Dendritic cell treated with granulocyte-macrophage colony-stimulating factor and Interleukin-4, amounts not matched to agents 40 ng/mL and 50 ng/mL, for 4 days (primary cell): ENCODE results near the gene TTC5.
A peak's percentile ranks its signal among the peaks of the same experiment; 100 is the strongest.
"Not testable (repeated sequence)": the region's sequence is repeated elsewhere in the genome, so short reads cannot be mapped to it uniquely, and the experiment has no call there.

Source experiments
- H3K27ac Mint-ChIP-seq: one replicate; pipeline ENCODE4 v1.8.0; 2022; ENCODE audit warnings: mild to moderate bottlenecking, mixed read lengths
- H3K27me3 Mint-ChIP-seq: one replicate; pipeline ENCODE4 v1.8.0; 2022; ENCODE audit warnings: mild to moderate bottlenecking, mixed read lengths
- H3K36me3 Mint-ChIP-seq: one replicate; pipeline ENCODE4 v1.8.0; 2022; ENCODE audit warnings: low read depth, mixed read lengths
- H3K4me1 Mint-ChIP-seq: one replicate; pipeline ENCODE4 v1.8.0; 2022; ENCODE audit warnings: low read depth, mixed read lengths
- H3K4me3 Mint-ChIP-seq: one replicate; pipeline ENCODE4 v1.8.0; 2022; ENCODE audit warnings: mild to moderate bottlenecking, moderate library complexity, mixed read lengths
- H3K9me3 Mint-ChIP-seq: one replicate; pipeline ENCODE4 v1.8.0; 2022; ENCODE audit warnings: mixed read lengths
- intact Hi-C: fragments of 100-400 bp; cut with micrococcal nuclease; formaldehyde crosslinking; loops from one replicate; pipeline ENCODE4 v1.15.0; 2022

Gene TTC5

DNA sequence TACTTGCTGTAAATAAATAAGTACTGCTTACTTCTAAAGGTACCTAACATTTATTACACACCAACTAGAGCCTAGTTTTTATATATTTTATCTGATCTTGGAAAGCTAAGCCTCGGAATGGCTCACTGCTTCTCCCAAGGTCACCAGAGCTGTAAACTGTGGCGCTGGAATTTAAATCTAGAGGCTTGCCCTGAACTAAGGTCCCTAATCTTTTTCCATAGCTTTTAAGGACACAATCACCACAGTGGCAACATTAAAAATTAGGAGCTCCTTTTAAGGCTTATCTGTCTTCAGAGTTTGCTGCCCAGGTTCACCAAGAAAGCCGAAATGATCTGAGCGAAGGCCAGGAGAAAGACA, 26.7 kb upstream of the TTC5 start:
- Mint-ChIP-seq H3K36me3 (peaks cover 7% of the 10 kb centered on the region), H3K9me3 (no peaks in the 10 kb centered on the region), H3K4me1 (peaks cover 23% of the 10 kb centered on the region), H3K27ac (peak overlapping the region; percentile 83), H3K27me3 (no peaks in the 10 kb centered on the region), H3K4me3 (peak overlapping the region; percentile 90)
- intact Hi-C loops: no loop called here

DNA sequence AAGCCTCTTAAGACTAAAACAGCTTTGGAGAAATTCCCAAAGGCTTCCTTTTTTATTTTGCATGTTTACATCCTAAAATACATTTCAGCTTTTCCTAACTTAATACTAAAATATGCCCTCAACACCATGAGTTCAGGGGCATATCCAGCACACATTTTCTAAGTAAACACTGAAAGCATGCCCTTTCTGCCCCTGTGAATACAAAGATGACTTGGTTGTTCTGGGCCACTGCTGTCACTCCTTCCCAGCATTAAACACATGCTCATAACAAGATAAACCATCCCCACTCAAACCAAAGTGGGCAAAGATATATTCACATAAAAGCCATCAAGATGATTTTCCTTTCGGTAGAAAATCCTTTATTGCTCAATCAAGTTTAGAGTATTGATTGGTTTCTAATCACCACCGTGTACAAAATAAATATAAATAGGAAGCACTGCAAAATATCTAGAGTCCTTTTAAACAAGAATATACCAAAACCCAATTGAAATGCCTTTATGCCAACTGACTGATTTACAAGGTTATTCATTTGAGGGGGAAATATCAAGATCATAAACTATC, 25.4 kb upstream of the TTC5 start:
- Mint-ChIP-seq H3K9me3 (no peaks in the 10 kb centered on the region), H3K27ac (peak overlapping the region; percentile 10), H3K27me3 (no peaks in the 10 kb centered on the region), H3K4me1 (peaks cover 25% of the 10 kb centered on the region), H3K4me3 (no peak overlapping the region), H3K36me3 (peaks cover 7% of the 10 kb centered on the region)
- intact Hi-C loops: no loop called here

DNA sequence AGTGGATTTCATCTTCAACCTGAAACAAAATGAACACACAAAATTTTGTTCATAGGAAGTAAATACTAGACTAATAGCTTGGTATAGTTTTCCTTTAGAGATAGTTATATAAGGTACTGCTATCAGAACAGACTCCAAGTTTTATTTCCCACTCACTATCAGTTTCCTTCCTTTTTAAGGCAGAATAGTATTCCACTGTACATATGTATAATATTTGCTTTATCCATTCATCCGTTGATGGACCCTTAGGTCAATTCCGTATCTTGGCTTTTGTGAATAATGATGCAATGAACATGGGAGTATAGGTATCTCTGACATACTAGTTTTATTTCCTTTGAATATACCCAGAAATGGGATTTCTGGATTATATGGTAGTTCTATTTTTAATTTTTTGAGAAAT, 23.6 kb upstream of the TTC5 start:
- intact Hi-C loops: loop anchor here (5.0 kb wide), 1 partner anchor 353 kb away; the partner anchor contains the start of gene RNASE4
- no peaks in the 10 kb centered on the region for H3K27me3 Mint-ChIP-seq
- no peak overlapping the region for H3K4me3 Mint-ChIP-seq
- no peak overlapping the region for H3K27ac Mint-ChIP-seq
- H3K4me1 Mint-ChIP-seq: peaks cover 25% of the 10 kb centered on the region
- peaks cover 19% of the 10 kb centered on the region for H3K36me3 Mint-ChIP-seq
- H3K9me3 Mint-ChIP-seq: no peaks in the 10 kb centered on the region

DNA sequence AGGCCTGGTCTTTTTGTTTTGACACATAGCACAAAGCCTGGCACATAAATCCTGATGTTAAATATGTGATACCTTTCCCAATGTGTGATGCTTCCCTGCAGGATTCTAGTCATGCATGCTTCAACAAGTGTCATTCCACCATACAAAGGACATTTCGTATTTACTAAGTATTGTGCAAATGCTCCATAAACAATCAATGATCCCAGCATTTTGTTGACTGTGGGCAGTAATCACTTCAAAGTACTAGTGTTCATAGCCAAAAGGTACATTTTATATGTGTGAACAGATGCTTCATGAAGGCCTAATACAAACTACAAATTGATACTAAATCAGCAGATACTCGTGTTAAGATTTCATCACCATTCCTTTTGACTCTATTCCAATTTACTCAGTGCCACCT, 23.0 kb upstream of the TTC5 start:
- no peaks in the 10 kb centered on the region for H3K9me3 Mint-ChIP-seq
- intact Hi-C loops: loop anchor here (5.0 kb wide), 1 partner anchor 354 kb away; the partner anchor contains the start of gene RNASE4
- H3K4me3 Mint-ChIP-seq: no peak overlapping the region
- H3K36me3 Mint-ChIP-seq: peaks cover 21% of the 10 kb centered on the region
- H3K27me3 Mint-ChIP-seq: no peaks in the 10 kb centered on the region
- H3K27ac Mint-ChIP-seq: no peak overlapping the region
- peaks cover 25% of the 10 kb centered on the region for H3K4me1 Mint-ChIP-seq

DNA sequence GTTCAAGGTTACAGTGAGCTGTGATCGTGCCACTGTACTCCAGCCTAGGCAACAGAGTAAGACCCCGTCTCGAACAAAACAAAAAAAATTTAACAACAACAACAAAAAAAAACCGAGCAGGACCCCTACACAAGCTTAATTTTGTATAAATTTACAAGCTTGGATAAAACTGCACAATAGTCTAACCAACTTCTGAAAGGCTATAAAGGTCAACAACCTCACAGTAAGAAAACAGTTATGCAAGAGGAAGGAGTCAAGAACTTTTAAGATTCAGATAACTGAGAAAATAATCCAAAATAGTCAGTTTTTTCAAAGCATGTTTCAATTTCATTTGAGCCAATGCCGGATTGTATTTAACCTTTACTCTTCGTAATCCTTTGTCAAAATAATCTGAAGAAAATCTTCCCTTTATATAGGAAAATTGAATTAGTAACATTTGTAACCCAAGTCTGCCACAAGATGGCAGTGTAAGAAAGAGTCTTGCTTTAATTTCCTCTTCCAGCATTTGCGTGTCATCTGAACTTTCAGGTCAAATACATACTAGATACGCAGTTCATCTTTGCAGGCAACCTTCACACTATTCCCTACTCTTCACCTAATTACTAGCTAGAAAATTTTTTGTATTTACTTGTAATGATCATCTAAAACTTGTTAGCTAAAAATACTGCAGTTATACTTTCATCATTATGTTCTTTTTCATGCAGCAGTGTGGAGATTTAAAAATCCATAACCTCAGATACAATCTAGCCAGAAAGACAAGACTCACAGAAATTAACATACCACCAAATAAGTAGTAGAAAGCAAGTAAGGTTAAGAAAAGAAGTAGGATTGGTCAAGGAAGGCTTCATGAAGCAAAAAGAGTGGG, 21.5 kb upstream of the TTC5 start:
- H3K4me3 Mint-ChIP-seq: no peak overlapping the region

DNA sequence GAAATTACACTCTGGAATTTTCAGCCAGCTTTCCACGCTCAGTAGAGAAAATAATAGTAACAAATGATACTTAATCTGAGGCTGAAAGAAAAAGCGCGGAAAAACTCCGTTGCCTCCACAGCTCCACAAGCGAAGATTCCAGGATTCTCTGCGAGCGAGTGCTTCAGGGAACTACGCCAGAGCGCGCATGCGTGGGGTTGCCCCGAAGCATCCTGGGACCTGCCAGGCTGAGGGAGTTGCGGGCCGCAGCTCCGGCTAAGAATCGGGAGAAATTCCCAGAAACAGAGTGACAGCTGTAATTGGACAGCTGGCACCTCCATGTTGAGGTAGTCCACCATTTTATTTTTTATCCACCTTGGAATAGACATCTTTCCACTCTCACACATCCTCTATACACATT, 12.0 kb upstream of the TTC5 start:
- Mint-ChIP-seq H3K27me3 (no peaks in the 10 kb centered on the region), H3K4me1 (no peaks in the 10 kb centered on the region), H3K27ac (no peak overlapping the region), H3K36me3 (peaks cover 83% of the 10 kb centered on the region), H3K4me3 (no peak overlapping the region), H3K9me3 (no peaks in the 10 kb centered on the region)
- intact Hi-C loops: no loop called here

More for the DNA sequence above, 21.5 kb upstream of the TTC5 start:
- no peaks in the 10 kb centered on the region for H3K27me3 Mint-ChIP-seq
- no peaks in the 10 kb centered on the region for H3K9me3 Mint-ChIP-seq
- peaks cover 26% of the 10 kb centered on the region for H3K36me3 Mint-ChIP-seq
- intact Hi-C loops: loop anchor here (1.0 to 5.0 kb wide), 2 partner anchors 282 to 355 kb away; partner anchors contain the start of gene RNASE4
- H3K4me1 Mint-ChIP-seq: peaks cover 15% of the 10 kb centered on the region
- no peak overlapping the region for H3K27ac Mint-ChIP-seq

DNA sequence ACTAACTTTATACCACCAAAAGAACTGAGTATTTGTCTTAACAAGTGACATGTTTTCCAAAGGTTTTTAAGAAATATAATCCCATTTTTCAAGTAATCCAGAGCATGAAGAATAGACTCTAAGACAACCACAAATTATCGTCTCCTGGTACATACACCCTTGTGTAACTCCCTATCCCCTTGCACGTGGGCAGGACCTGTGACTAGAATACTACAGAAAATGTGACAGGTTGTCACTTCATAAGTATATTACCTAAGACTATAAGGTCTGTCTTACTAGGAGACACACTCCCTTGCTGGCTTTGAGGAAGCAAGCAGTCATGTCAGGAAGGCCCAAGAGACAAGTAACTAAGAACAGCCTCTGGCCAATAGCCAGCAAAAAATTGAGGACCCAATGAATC, 8.3 kb upstream of the TTC5 start:
- H3K4me3 Mint-ChIP-seq: no peak overlapping the region
- peaks cover 74% of the 10 kb centered on the region for H3K36me3 Mint-ChIP-seq
- H3K4me1 Mint-ChIP-seq: no peaks in the 10 kb centered on the region
- intact Hi-C loops: no loop called here
- no peaks in the 10 kb centered on the region for H3K27me3 Mint-ChIP-seq
- no peak overlapping the region for H3K27ac Mint-ChIP-seq
- H3K9me3 Mint-ChIP-seq: no peaks in the 10 kb centered on the region

DNA sequence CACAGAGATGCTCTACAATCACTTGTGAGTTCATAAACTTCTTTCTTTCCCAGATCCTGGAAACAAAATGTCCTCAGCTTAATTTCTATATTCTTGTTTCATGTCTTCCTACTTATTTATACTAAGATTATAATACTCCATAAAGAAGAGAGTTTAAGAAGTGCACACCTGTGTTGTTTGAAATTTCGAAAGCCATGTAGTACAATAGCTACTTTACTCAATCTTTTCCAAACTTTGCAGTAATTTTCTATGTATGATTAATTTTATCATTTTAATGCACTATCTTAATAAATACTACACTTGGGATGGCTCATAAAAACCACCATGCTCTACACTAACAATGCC, 300 bp upstream of the TTC5 start:
- peaks cover 27% of the 10 kb centered on the region for H3K4me1 Mint-ChIP-seq
- no peaks in the 10 kb centered on the region for H3K9me3 Mint-ChIP-seq
- intact Hi-C loops: no loop called here
- peaks cover 22% of the 10 kb centered on the region for H3K36me3 Mint-ChIP-seq
- H3K4me3 Mint-ChIP-seq: peak overlapping the region; percentile 91
- H3K27me3 Mint-ChIP-seq: no peaks in the 10 kb centered on the region
- peak overlapping the region; percentile 83 for H3K27ac Mint-ChIP-seq

DNA sequence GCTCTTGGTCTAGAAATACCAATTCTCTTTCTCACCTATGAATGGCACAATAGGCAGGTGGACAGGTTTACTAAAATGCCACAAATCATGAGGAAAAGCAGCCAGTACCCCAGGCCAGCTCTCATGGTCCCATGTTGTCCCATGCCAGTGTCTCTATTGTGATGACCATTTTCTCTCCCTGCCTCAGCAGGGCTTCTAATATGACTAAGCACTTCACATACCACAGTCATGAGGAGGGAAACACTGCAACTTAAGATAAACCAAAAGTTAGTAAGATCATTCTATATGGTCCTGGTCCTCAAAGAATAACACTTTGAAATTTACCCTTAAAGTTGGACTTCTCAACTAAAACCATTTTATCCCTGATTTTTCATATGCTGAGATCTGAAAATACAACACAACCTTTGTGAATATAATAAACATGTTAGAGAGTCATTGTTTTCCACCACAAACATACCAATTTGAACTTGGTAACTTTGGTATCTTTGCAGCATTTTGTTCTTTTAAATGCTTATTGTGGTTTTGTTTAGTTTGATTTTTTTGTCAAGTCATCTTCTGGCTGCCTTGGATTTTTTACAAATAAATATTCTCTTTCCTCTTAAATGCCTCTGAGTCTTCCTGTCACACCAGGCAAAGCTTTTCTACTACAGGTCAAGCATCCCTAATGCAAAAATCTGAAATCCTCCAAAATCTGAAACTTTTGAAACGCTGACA, 3.6 kb downstream of the TTC5 start:
- H3K27me3 Mint-ChIP-seq: no peaks in the 10 kb centered on the region
- H3K36me3 Mint-ChIP-seq: peaks cover 61% of the 10 kb centered on the region
- intact Hi-C loops: no loop called here
- no peaks in the 10 kb centered on the region for H3K9me3 Mint-ChIP-seq
- H3K27ac Mint-ChIP-seq: no peak overlapping the region
- H3K4me1 Mint-ChIP-seq: peaks cover 27% of the 10 kb centered on the region
- H3K4me3 Mint-ChIP-seq: no peak overlapping the region

DNA sequence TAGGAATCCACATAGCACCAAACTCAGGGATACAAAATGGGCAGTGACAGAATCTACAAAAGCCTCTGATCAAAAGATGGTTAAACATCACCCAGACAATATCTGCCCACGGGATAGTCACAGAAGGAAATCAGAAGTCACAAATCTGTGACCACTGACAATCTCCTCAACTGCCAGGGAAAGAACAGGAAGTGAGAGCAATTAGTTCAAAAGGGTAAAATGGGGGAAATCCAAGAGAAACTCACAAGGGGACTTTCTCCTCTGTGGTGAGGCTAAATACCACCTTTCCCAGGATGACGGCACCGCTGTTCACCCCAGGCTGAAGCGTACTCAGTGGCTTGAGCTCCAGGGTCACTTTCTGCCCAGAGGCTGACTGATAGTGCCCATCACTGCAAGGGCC, 10.7 kb downstream of the TTC5 start:
- H3K27me3 Mint-ChIP-seq: no peaks in the 10 kb centered on the region
- H3K36me3 Mint-ChIP-seq: peaks cover 89% of the 10 kb centered on the region
- H3K27ac Mint-ChIP-seq: no peak overlapping the region
- intact Hi-C loops: no loop called here
- H3K4me1 Mint-ChIP-seq: peaks cover 26% of the 10 kb centered on the region
- no peak overlapping the region for H3K4me3 Mint-ChIP-seq
- H3K9me3 Mint-ChIP-seq: no peaks in the 10 kb centered on the region

DNA sequence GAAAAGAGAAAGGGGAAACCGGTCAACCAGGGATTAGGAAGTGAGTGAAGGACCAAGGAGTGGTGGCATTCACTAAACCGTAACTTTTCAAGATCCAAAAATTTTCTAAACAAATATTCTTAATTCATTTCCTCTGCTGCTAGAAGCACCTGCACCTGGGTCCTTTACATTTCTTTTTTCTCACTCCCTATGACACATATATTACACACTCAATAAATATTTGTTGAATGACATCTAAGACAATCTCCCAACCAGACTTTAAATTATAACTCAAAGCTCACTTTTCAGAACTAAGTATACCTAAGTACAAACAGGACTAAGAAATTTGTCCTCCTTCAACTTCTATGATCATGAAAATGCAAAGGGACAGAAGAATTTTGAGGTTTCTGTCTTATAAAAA, 11.1 kb downstream of the TTC5 start:
- intact Hi-C loops: no loop called here
- peaks cover 89% of the 10 kb centered on the region for H3K36me3 Mint-ChIP-seq
- H3K4me1 Mint-ChIP-seq: peaks cover 26% of the 10 kb centered on the region
- H3K4me3 Mint-ChIP-seq: no peak overlapping the region
- H3K27ac Mint-ChIP-seq: no peak overlapping the region
- no peaks in the 10 kb centered on the region for H3K27me3 Mint-ChIP-seq
- H3K9me3 Mint-ChIP-seq: no peaks in the 10 kb centered on the region

DNA sequence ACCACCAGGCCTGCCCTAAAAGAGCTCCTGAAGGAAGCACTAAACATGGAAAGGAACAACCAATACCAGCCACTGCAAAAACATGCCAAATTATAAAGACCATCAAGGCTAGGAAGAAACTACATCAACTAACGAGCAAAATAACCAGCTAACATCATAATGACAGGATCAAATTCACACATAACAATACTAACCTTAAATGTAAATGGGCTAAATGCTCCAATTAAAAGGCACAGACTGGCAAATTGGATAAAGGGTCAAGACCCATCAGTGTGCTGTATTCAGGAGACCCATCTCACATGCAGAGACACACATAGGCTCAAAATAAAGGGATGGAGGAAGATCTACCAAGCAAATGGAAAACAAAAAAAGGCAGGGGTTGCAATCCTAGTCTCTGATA, 23.8 kb downstream of the TTC5 start:
- H3K27ac Mint-ChIP-seq, intact Hi-C loops, H3K27me3 Mint-ChIP-seq: not testable (repeated sequence)

DNA sequence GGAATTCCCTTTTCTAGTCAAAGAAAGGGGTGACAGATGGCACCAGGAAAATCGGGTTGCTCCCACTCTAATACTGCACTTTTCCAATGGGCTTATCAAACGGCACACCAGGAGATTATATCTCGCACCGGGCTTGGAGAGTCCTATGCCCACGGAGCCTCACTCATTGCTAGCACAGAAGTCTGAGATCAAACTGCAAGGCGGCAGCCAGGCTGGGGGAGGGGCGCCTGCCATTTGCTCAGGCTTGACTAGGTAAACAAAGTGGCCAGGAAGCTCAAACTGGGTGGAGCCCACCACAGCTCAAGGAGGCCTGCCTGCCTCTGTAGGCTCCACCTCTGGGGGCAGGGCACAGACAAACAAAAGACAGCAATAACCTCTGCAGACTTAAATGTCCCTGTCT, 25.5 kb downstream of the TTC5 start:
- peaks cover 36% of the 10 kb centered on the region for H3K9me3 Mint-ChIP-seq
- intact Hi-C loops, H3K4me1 Mint-ChIP-seq, H3K27me3 Mint-ChIP-seq, H3K4me3 Mint-ChIP-seq, H3K27ac Mint-ChIP-seq: not testable (repeated sequence)
- H3K36me3 Mint-ChIP-seq: peaks cover 61% of the 10 kb centered on the region

More for the DNA sequence above, 23.8 kb downstream of the TTC5 start:
- H3K4me1 Mint-ChIP-seq, H3K4me3 Mint-ChIP-seq: not testable (repeated sequence)
- Mint-ChIP-seq H3K36me3 (peaks cover 78% of the 10 kb centered on the region), H3K9me3 (peaks cover 29% of the 10 kb centered on the region)

DNA sequence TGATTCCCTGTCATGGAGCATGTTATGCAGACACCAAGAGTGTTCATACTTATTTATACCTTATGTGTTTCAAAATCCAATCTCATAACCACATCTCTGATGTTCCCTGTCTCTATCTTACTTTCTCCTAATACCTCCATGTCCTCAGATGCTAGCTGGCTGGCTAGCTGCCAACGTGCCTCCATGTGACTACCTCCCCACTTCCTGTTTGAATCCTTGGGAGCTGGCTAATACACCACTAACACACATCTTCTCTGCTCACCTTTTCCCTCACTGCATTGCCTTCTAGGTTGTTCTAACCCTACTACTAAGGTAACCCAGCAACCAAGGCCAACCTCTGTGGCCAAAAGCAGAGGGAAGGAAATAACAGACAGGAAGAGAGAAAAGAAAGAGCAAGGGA, 27.3 kb downstream of the TTC5 start:
- Mint-ChIP-seq H3K4me1 (no peaks in the 10 kb centered on the region), H3K27me3 (no peaks in the 10 kb centered on the region), H3K4me3 (no peak overlapping the region), H3K9me3 (peaks cover 54% of the 10 kb centered on the region), H3K27ac (no peak overlapping the region), H3K36me3 (peaks cover 56% of the 10 kb centered on the region)
- intact Hi-C loops: no loop called here
